Keratinocyte (primary cell): ENCODE data around the gene OR5B21. TPM values are rescaled to one million over a fixed set of nuclear protein-coding genes. Genes with fewer than 3 reads are reported as not detected.

Experiments used
- DNase-seq: peaks from one replicate; pipeline ENCODE4 v3.0.0-alpha.2; 2011; ENCODE audit warnings: low read depth, missing footprints, low spot score
- FAIRE-seq: peaks from 2 replicates; lab custom pipeline; 2011; peaks lifted over from hg19 to GRCh38; lab: Jason Lieb, UNC
- H2AFZ ChIP-seq: 2 replicates; pipeline ENCODE4 v1.6.0; 2012; ENCODE audit warnings: low read length, control low read depth, inconsistent platforms; ENCODE audit not compliant: control insufficient read depth
- H3K27ac ChIP-seq: 2 replicates; pipeline ENCODE4 v1.5.1; 2011; ENCODE audit warnings: low read length; ENCODE audit not compliant: control insufficient read depth, insufficient read depth
- H3K27me3 ChIP-seq: 3 replicates; pipeline ENCODE4 v1.6.0; 2011; ENCODE audit warnings: low read length; ENCODE audit not compliant: control insufficient read depth, insufficient read depth; ENCODE audit errors: extremely low read depth
- H3K36me3 ChIP-seq, 2 experiments: 2 replicates in 1 of 2; 3 replicates in 1 of 2; pipeline ENCODE4 v1.5.1; 2011; ENCODE audit warnings: low read length in 2 of 2, mild to moderate bottlenecking in 1 of 2; ENCODE audit not compliant: control insufficient read depth in 2 of 2, insufficient read depth in 2 of 2; ENCODE audit errors: extremely low read depth in 1 of 2
- H3K4me1 ChIP-seq: 3 replicates; pipeline ENCODE4 v1.5.1; 2011; ENCODE audit warnings: low read length; ENCODE audit not compliant: control insufficient read depth, insufficient read depth; ENCODE audit errors: extremely low read depth
- H3K4me2 ChIP-seq: 3 replicates; pipeline ENCODE4 v1.6.0; 2011; ENCODE audit warnings: low read depth, low read length; ENCODE audit not compliant: control insufficient read depth, insufficient read depth; ENCODE audit errors: extremely low read depth
- H3K4me3 ChIP-seq, 3 experiments: fragments of 200-600 bp in 1 of 3; sonication (generic) in 1 of 3; 2 replicates in 2 of 3; 3 replicates in 1 of 3; pipeline ENCODE4 v1.5.1; 2011 to 2016; ENCODE audit warnings: low read length in 3 of 3, mild to moderate bottlenecking in 3 of 3, control low read depth in 2 of 3, inconsistent platforms in 1 of 3, low read depth in 1 of 3, mixed read lengths in 1 of 3, mixed run types in 1 of 3, moderate library complexity in 1 of 3; ENCODE audit not compliant: control insufficient read depth in 2 of 3, insufficient read depth in 2 of 3; ENCODE audit errors: extremely low read depth in 1 of 3
- H3K79me2 ChIP-seq: 2 replicates; pipeline ENCODE4 v1.6.0; 2012; ENCODE audit warnings: low read length; ENCODE audit not compliant: control insufficient read depth, insufficient read depth
- H3K9ac ChIP-seq: 3 replicates; pipeline ENCODE4 v1.6.0; 2011; ENCODE audit warnings: low read length; ENCODE audit not compliant: control insufficient read depth, insufficient read depth; ENCODE audit errors: extremely low read depth
- H3K9me1 ChIP-seq: 3 replicates; pipeline ENCODE4 v1.6.0; 2011; ENCODE audit warnings: low read length; ENCODE audit not compliant: control insufficient read depth, insufficient read depth; ENCODE audit errors: extremely low read depth
- H3K9me3 ChIP-seq: 2 replicates; pipeline ENCODE4 v1.5.1; 2012; ENCODE audit warnings: low read depth, low read length; ENCODE audit not compliant: control insufficient read depth
- H4K20me1 ChIP-seq: 3 replicates; pipeline ENCODE4 v1.6.0; 2011; ENCODE audit warnings: low read length; ENCODE audit not compliant: control insufficient read depth, insufficient read depth; ENCODE audit errors: extremely low read depth
- EZH2 ChIP-seq: IDR thresholded peaks from one replicate; pipeline ENCODE4 v1.6.1; 2012; ENCODE audit warnings: inconsistent platforms, mild to moderate bottlenecking, low read length, moderate library complexity
- dilution Hi-C: fragments of 300-500 bp; cut with MboI; formaldehyde crosslinking; loops from one replicate; pipeline ENCODE4 v1.7.0; 2020; ENCODE audit warnings: low sequenced_read_pairs; ENCODE audit not compliant: extremely low pct_ligation_motif_present
- polyA plus RNA-seq, 5 experiments: library from polyadenylated mRNA; depleted of rRNA in 3 of 5; stranded (reverse) in 3 of 5; stranded (forward) in 1 of 5; unstranded in 1 of 5; fragments of >200 nt; gene quantifications; 1 replicate in 1 of 5; 2 replicates in 3 of 5; 3 replicates in 1 of 5; pipeline versions ENCODE4 v1.2.1 to v1.2.3, GENCODE V29; 2011 to 2012; ENCODE audit warnings: missing spikeins in 2 of 5, low read depth in 1 of 5, low replicate concordance in 1 of 5
- TF ChIP-seq, protein P1 (sequence below), 3 experiments: IDR thresholded peaks in 1 of 3; conservative IDR thresholded peaks in 1 of 3; optimal IDR thresholded peaks in 1 of 3; 2 replicates in 2 of 3; 3 replicates in 1 of 3; pipeline versions ENCODE3 to v1.5.1; 2011; ENCODE audit warnings: low read length in 3 of 3, mild to moderate bottlenecking in 3 of 3, moderate library complexity in 2 of 3, control low read depth in 1 of 3, inconsistent platforms in 1 of 3; ENCODE audit not compliant: insufficient read depth in 2 of 3; ENCODE audit errors: extremely low read depth in 1 of 3

The OR5B21 gene
- polyA plus RNA-seq, 1 donor (not counting 4 experiments of a cell fraction or from before 2014, with no cell fraction given): 0.09 TPM

DNA sequence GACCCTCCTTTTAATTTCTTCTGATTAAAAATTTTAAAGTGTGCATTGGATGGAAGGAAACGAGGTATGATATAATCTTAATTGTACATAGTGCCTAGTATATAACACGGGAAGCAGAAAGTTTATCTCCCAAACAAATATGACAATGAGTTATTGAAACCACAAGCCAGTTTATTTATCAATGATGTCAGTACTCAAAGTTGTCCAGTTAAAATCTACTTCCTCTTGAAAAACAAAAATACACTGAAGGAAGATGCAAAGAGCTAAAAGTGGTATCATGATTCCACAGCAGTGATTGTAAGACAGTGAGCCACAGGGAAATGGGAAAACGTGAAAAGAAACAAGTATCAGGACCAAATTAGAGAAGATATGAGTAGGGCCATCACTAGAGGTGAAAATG is 18.8 kb upstream of the OR5B21 start:
- no peak overlapping the region for H3K4me2 ChIP-seq
- TF ChIP-seq, protein P1, sequence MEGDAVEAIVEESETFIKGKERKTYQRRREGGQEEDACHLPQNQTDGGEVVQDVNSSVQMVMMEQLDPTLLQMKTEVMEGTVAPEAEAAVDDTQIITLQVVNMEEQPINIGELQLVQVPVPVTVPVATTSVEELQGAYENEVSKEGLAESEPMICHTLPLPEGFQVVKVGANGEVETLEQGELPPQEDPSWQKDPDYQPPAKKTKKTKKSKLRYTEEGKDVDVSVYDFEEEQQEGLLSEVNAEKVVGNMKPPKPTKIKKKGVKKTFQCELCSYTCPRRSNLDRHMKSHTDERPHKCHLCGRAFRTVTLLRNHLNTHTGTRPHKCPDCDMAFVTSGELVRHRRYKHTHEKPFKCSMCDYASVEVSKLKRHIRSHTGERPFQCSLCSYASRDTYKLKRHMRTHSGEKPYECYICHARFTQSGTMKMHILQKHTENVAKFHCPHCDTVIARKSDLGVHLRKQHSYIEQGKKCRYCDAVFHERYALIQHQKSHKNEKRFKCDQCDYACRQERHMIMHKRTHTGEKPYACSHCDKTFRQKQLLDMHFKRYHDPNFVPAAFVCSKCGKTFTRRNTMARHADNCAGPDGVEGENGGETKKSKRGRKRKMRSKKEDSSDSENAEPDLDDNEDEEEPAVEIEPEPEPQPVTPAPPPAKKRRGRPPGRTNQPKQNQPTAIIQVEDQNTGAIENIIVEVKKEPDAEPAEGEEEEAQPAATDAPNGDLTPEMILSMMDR (optimal IDR thresholded peaks at IDR 0.05 in 1 of 3, IDR thresholded peaks at IDR 0.05 in 1 of 3, conservative IDR thresholded peaks at IDR 0.05 in 1 of 3; ENCODE audit: extremely low read depth in 1 of 3, insufficient read depth in 2 of 3, low read length in 3 of 3): no peak
- H3K4me3 ChIP-seq: no peak overlapping the region
- no peaks in the 10 kb centered on the region for H3K9me1 ChIP-seq
- no peak overlapping the region for H2AFZ ChIP-seq
- no peaks in the 10 kb centered on the region for H3K4me1 ChIP-seq
- DNase-seq (no peak), FAIRE-seq (no peak)
- H3K27me3 ChIP-seq: no peaks in the 10 kb centered on the region
- dilution Hi-C loops: no loop called here
- H3K9ac ChIP-seq: no peak overlapping the region
- H3K27ac ChIP-seq: no peak overlapping the region
- H3K9me3 ChIP-seq: no peaks in the 10 kb centered on the region
- H3K79me2 ChIP-seq: no peaks in the 10 kb centered on the region
- no peaks in the 10 kb centered on the region for H4K20me1 ChIP-seq
- H3K36me3 ChIP-seq: peaks cover 3 to 17% of the 10 kb centered on the region in 2 experiments

- no peaks in the 10 kb centered on the region for H3K9me3 ChIP-seq
- peaks cover 1 to 14% of the 10 kb centered on the region in 2 experiments for H3K36me3 ChIP-seq
- no peak overlapping the region for H3K4me3 ChIP-seq
- H4K20me1 ChIP-seq: no peaks in the 10 kb centered on the region
- dilution Hi-C loops: no loop called here
- no peak overlapping the region for H3K4me2 ChIP-seq
- no peak for TF ChIP-seq EZH2
- TF ChIP-seq, protein P1 (optimal IDR thresholded peaks at IDR 0.05 in 1 of 3, IDR thresholded peaks at IDR 0.05 in 1 of 3, conservative IDR thresholded peaks at IDR 0.05 in 1 of 3; ENCODE audit: extremely low read depth in 1 of 3, insufficient read depth in 2 of 3, low read length in 3 of 3): no peak
- H3K27me3 ChIP-seq: no peaks in the 10 kb centered on the region
- H3K9ac ChIP-seq: no peak overlapping the region
- H3K27ac ChIP-seq: no peak overlapping the region
- DNase-seq: no peak
- H3K4me1 ChIP-seq: no peaks in the 10 kb centered on the region
- H3K9me1 ChIP-seq: no peaks in the 10 kb centered on the region
- FAIRE-seq: no peak
- no peaks in the 10 kb centered on the region for H3K79me2 ChIP-seq
- no peak overlapping the region for H2AFZ ChIP-seq
Measured at GRCh38 chr11:58525037-58525614, 17.2 kb upstream of the OR5B21 start.
